ENCODE data around the gene SENP6. TPM values are rescaled to one million over a fixed set of nuclear protein-coding genes. Genes with fewer than 3 reads are reported as not detected.

SENP6 gene
- total and polyA plus RNA-seq, 9 of the 15 experiments (the other 6 are each of a cell fraction or from before 2014, with no cell fraction given) = 11.1 to 79.4 (median 46.8) TPM

- TF ChIP-seq CTCF (IDR thresholded peaks at IDR 0.05 in 2 of 3, conservative IDR thresholded peaks at IDR 0.05 in 1 of 3; ENCODE audit: insufficient read depth in 2 of 3, low read depth in 1 of 3, low read length in 3 of 3) (no peak), NCOA6 (IDR thresholded peaks at IDR 0.05) (no peak), ZBTB26 (CRISPR knock-in tag; IDR thresholded peaks at IDR 0.05) (no peak), ID3 (CRISPR knock-in tag; IDR thresholded peaks at IDR 0.05) (no peak), ID3 (tag; IDR thresholded peaks at IDR 0.05) (no peak), POLR3G (IDR thresholded peaks at IDR 0.05; ENCODE audit: extremely low read depth, insufficient read length, insufficient replicate concordance) (no peak), PTRF (tag; IDR thresholded peaks at IDR 0.05) (no peak), YBX1 (IDR thresholded peaks at IDR 0.05) (no peak), CBX1 (IDR thresholded peaks at IDR 0.05; ENCODE audit: low read depth) (peak; percentile 85), NCOA1 (IDR thresholded peaks at IDR 0.05; ENCODE audit: low read depth) (no peak), ZNF696 (CRISPR knock-in tag; conservative IDR thresholded peaks at IDR 0.05) (no peak), ETV5 (CRISPR knock-in tag; IDR thresholded peaks at IDR 0.05; ENCODE audit: low read depth) (no peak), SMARCB1 (IDR thresholded peaks at IDR 0.05; ENCODE audit: insufficient read length, low read depth) (no peak), GATA2 (CRISPR knock-in tag; IDR thresholded peaks at IDR 0.05) (no peak), ZMIZ1 (IDR thresholded peaks at IDR 0.05; ENCODE audit: low read depth in 2 of 2, low read length in 2 of 2) (no peak), ZNF57 (CRISPR knock-in tag; IDR thresholded peaks at IDR 0.05) (no peak), CHAMP1 (IDR thresholded peaks at IDR 0.05) (no peak)
These were observed at the start of gene SENP6 (continued) for GRCh38 chr6:75601304-75602245.

Measured in K562 (cell line).